A673 (cell line): ENCODE measurements around the gene GPHN. TPM values are rescaled to one million over a fixed set of nuclear protein-coding genes. Genes with fewer than 3 reads are reported as not detected.
"Not testable (repeated sequence)": the region's sequence is repeated elsewhere in the genome, so short reads cannot be mapped to it uniquely, and the experiment has no call there.

Source experiments
- BruUV-seq: library from RNA; stranded (reverse); fragments of 400-500 nt; replicated peaks from 2 replicates; lab custom pipeline; 2021; lab: Mats Ljungman, UMichigan
- CTCF ChIA-PET: fragments of 300-600 bp; sonication (Branson Sonifier 250); formaldehyde crosslinking; loops from one replicate; lab custom pipeline; 2022; ENCODE audit warnings: antibody characterized with exemption; lab: Charles Lee
- POLR2A ChIA-PET: fragments of 300-600 bp; sonication (Branson Sonifier 250); formaldehyde crosslinking; loops from one replicate; lab custom pipeline; 2022; ENCODE audit warnings: antibody characterized with exemption; ENCODE audit not compliant: low non-redundant PET; lab: Charles Lee
- DNase-seq: peaks from one replicate; pipeline ENCODE4 v3.0.0-alpha.2; 2015; ENCODE audit warnings: low spot score
- H3K27ac ChIP-seq: fragments of 200-600 bp; sonication (generic); 2 replicates; pipeline ENCODE4 v1.5.1; 2016; ENCODE audit warnings: mixed run types, low read depth, mild to moderate bottlenecking, mixed read lengths, antibody characterized with exemption, low read length; ENCODE audit not compliant: poor library complexity, severe bottlenecking
- H3K27me3 ChIP-seq: fragments of 200-600 bp; sonication (generic); replicated peaks from 2 replicates; pipeline ENCODE4 v1.6.1; 2017; ENCODE audit warnings: mixed run types, low read depth, mild to moderate bottlenecking, mixed read lengths, antibody characterized with exemption, low read length; ENCODE audit not compliant: insufficient read depth, poor library complexity
- H3K36me3 ChIP-seq: fragments of 200-600 bp; sonication (generic); 2 replicates; pipeline ENCODE4 v1.6.1; 2016; ENCODE audit warnings: mixed run types, mild to moderate bottlenecking, mixed read lengths, antibody characterized with exemption, low read length; ENCODE audit not compliant: insufficient read depth, poor library complexity, severe bottlenecking
- H3K4me1 ChIP-seq: fragments of 200-600 bp; sonication (generic); 2 replicates; pipeline ENCODE4 v1.6.1; 2017; ENCODE audit warnings: mixed run types, mild to moderate bottlenecking, mixed read lengths, antibody characterized with exemption, low read length; ENCODE audit not compliant: insufficient read depth, poor library complexity, severe bottlenecking
- H3K4me3 ChIP-seq: fragments of 200-600 bp; sonication (generic); 2 replicates; pipeline ENCODE4 v1.5.1; 2016; ENCODE audit warnings: low read depth, mixed run types, mild to moderate bottlenecking, mixed read lengths, low read length; ENCODE audit not compliant: poor library complexity, severe bottlenecking
- H3K9me3 ChIP-seq: fragments of 200-600 bp; sonication (generic); 2 replicates; pipeline ENCODE4 v1.6.1; 2016; ENCODE audit warnings: mixed run types, low read depth, mild to moderate bottlenecking, mixed read lengths, antibody characterized with exemption, low read length; ENCODE audit not compliant: poor library complexity, severe bottlenecking
- CTCF ChIP-seq: fragments of 300-800, 200-600 bp; sonication (generic); conservative IDR thresholded peaks from 2 replicates; pipeline ENCODE4 v1.5.1; 2017; ENCODE audit warnings: low read depth, mild to moderate bottlenecking, antibody characterized with exemption, low read length, moderate library complexity, mixed read lengths
- EZH2 ChIP-seq: fragments of 200-600 bp; sonication (generic); IDR thresholded peaks from 2 replicates; pipeline ENCODE4 v1.6.1; 2017; ENCODE audit warnings: borderline replicate concordance, low read depth, mild to moderate bottlenecking, mixed read lengths, antibody characterized with exemption, low read length; ENCODE audit not compliant: poor library complexity, severe bottlenecking
- intact Hi-C: fragments of 100-400 bp; cut with micrococcal nuclease; formaldehyde crosslinking; loops from one replicate; pipeline ENCODE4 v1.10.0; 2022; ENCODE audit not compliant: unreplicated experiment
- total RNA-seq: library from RNA; stranded (reverse); gene quantifications from 2 replicates; pipeline ENCODE4 v1.2.3, GENCODE V29; 2021

The GPHN gene
- total RNA-seq, 1 experiment from 2014 or later = 30.3 TPM

DNA sequence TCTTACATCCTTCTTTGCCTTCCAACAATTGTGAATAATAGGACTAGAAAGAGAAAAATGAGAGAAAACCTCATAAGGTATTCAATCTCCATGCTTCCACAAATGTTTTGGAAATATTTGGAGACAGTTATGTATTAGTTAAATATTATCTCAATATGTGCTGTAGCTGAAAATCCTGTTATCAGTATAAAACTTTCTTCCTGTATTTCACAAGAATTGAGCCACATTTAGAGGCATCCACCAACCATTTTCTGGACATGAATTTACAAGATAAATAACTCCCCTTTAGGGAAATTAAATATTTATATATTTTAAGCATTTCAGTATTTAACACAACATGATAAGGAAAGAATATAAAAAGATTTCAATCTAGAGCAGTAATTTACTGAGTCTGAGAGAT lies 200.3 kb downstream of the GPHN start:
- no peak overlapping the region for H3K27ac ChIP-seq
- no peaks in the 10 kb centered on the region for H3K4me1 ChIP-seq
- no peaks in the 10 kb centered on the region for H3K27me3 ChIP-seq
- intact Hi-C loops = no loop called here
- no TSS peak for BruUV-seq
- H3K36me3 ChIP-seq = no peaks in the 10 kb centered on the region
- no peak for DNase-seq
- CTCF ChIA-PET = no interaction called here
- TF ChIP-seq EZH2 (no peak), CTCF (no peak)
- peaks cover 7% of the 10 kb centered on the region for H3K9me3 ChIP-seq
- H3K4me3 ChIP-seq = no peak overlapping the region
- POLR2A ChIA-PET = no interaction called here

GRCh38 chr14:66709291-66709690 lies 201.3 kb downstream of the GPHN start:
- H3K4me1 ChIP-seq = no peaks in the 10 kb centered on the region
- peak; percentile 9 for DNase-seq
- TF ChIP-seq EZH2 (no peak), CTCF (no peak)
- H3K27me3 ChIP-seq = no peaks in the 10 kb centered on the region
- H3K9me3 ChIP-seq = peaks cover 7% of the 10 kb centered on the region
- no peaks in the 10 kb centered on the region for H3K36me3 ChIP-seq
- H3K4me3 ChIP-seq = no peak overlapping the region
- intact Hi-C loops = no loop called here
- CTCF ChIA-PET = no interaction called here
- BruUV-seq = no TSS peak
- POLR2A ChIA-PET = no interaction called here
- no peak overlapping the region for H3K27ac ChIP-seq

DNA sequence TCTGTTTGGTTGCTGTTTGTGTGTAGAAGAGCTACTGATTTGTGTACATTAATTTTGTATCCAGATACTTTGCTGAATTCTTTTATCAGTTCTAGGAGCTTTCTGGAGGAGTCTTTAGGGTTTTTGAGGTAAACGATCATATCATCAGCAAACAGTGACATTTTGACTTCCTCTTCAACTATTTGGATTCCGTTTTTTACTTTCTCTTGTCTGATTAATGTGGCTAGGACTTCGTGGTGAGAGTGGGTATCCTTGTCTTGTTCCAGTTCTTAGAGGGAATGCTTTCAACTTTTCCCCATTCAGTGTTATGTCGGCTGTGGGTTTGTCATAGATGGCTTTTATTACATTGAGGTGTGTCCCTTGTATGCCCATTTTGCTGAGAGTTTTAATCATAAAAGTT lies 206.3 kb downstream of the GPHN start:
- POLR2A ChIA-PET, DNase-seq, BruUV-seq, intact Hi-C loops, H3K36me3 ChIP-seq, H3K4me3 ChIP-seq, H3K9me3 ChIP-seq, H3K27me3 ChIP-seq, H3K4me1 ChIP-seq, H3K27ac ChIP-seq, CTCF ChIA-PET: not testable (repeated sequence)

DNA sequence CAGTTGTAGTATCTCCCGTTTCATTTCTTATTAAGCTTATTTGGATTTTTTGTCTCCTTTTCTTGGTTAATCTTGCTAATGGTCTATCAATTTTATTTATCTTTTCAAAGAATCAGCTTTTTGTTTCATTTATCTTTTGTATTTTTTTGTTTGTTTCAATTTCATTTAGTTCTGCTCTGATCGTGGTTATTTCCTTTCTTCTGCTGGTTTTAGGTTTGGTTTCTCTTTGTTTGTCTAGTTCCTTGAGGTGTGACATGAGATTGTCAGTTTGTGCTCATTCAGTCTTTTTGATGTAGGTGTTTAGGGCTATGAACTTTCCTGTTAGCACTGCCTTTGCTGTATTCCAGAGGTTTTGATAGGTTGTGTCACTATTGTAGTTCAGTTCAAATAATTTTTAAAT lies 207.4 kb downstream of the GPHN start:
- CTCF ChIA-PET, H3K27me3 ChIP-seq, POLR2A ChIA-PET, H3K4me1 ChIP-seq, DNase-seq, H3K27ac ChIP-seq, BruUV-seq, H3K36me3 ChIP-seq, H3K9me3 ChIP-seq, H3K4me3 ChIP-seq, intact Hi-C loops: not testable (repeated sequence)
